ENCODE measurements around the gene OVCA2.

GRCh38 chr17:2022647-2023240, 19.1 kb upstream of the OVCA2 start:
- TF ChIP-seq CTCF (conservative IDR thresholded peaks at IDR 0.05) (no peak), ZFX (IDR thresholded peaks at IDR 0.05) (no peak)

All from C4-2B (cell line).